Ovary (tissue), 3 donors: ENCODE measurements around the gene PALLD.

Experiments used
- CTCF ChIP-seq, 3 donors: fragments of 450-650 bp in 2 of 3; fragments of 200-600 bp in 1 of 3; IDR thresholded peaks; one replicate each; pipeline versions ENCODE4 v1.5.1 to v1.8.0; 2016 to 2022; ENCODE audit warnings: antibody characterized with exemption in 3 of 3, mild to moderate bottlenecking in 1 of 3
- EP300 ChIP-seq: sonication (generic); formaldehyde crosslinking; IDR thresholded peaks from one replicate; pipeline ENCODE4 v1.6.1; 2017; ENCODE audit warnings: antibody characterized with exemption
- POLR2A ChIP-seq: fragments of 450-650 bp; IDR thresholded peaks from one replicate; pipeline ENCODE4 v1.6.1; 2017; ENCODE audit warnings: antibody characterized with exemption, mild to moderate bottlenecking, moderate library complexity
- donor health status: DM: no; HTN: no; CAD: no.

GRCh38 chr4:168575473-168575872 lies 78.6 kb downstream of the PALLD start:
- TF ChIP-seq POLR2A = no peak
- TF ChIP-seq CTCF (IDR thresholded peaks at IDR 0.05) = no peak
- TF ChIP-seq EP300 = no peak
